MCF 10A (cell line): Measurements from ENCODE around the gene PKLR. TPM values are rescaled to one million over a fixed set of nuclear protein-coding genes. Genes with fewer than 3 reads are reported as not detected.

ENCODE experiments used
- BruUV-seq: library from RNA; stranded (reverse); fragments of 400-500 nt; replicated peaks from 2 replicates; lab custom pipeline; 2021; lab: Mats Ljungman, UMichigan
- CTCF ChIA-PET: fragments of 300-600 bp; sonication (Branson Sonifier 250); formaldehyde crosslinking; extraction: SDS; loops from one replicate; lab custom pipeline; 2021; ENCODE audit warnings: antibody characterized with exemption, inconsistent platforms; lab: Yijun Ruan, JAX
- POLR2A ChIA-PET: fragments of 300-600, 350-650 bp; sonication (Branson Sonifier 250); formaldehyde crosslinking; extraction: SDS; loops from one replicate; lab custom pipeline; 2020; ENCODE audit warnings: antibody characterized with exemption, inconsistent platforms; lab: Yijun Ruan, JAX
- DNase-seq: peaks from one replicate; pipeline ENCODE4 v3.0.0-alpha.2; 2018; ENCODE audit not compliant: unreplicated experiment
- H3K27ac Mint-ChIP-seq: one replicate; pipeline ENCODE4 v1.8.0; 2022; ENCODE audit warnings: mild to moderate bottlenecking, low read depth, mixed read lengths; ENCODE audit not compliant: unreplicated experiment
- H3K27me3 Mint-ChIP-seq: one replicate; pipeline ENCODE4 v1.8.0; 2022; ENCODE audit warnings: mixed read lengths; ENCODE audit not compliant: insufficient read depth, unreplicated experiment
- H3K36me3 Mint-ChIP-seq: one replicate; pipeline ENCODE4 v1.8.0; 2022; ENCODE audit warnings: mild to moderate bottlenecking, moderate library complexity, mixed read lengths; ENCODE audit not compliant: insufficient read depth, unreplicated experiment
- H3K4me1 Mint-ChIP-seq: one replicate; pipeline ENCODE4 v1.8.0; 2022; ENCODE audit warnings: mixed read lengths; ENCODE audit not compliant: insufficient read depth, unreplicated experiment
- H3K4me3 Mint-ChIP-seq: one replicate; pipeline ENCODE4 v1.8.0; 2022; ENCODE audit warnings: mild to moderate bottlenecking, moderate library complexity, mixed read lengths; ENCODE audit not compliant: unreplicated experiment
- H3K9me3 Mint-ChIP-seq: one replicate; pipeline ENCODE4 v1.8.0; 2022; ENCODE audit warnings: mixed read lengths; ENCODE audit not compliant: unreplicated experiment
- CTCF ChIP-seq: fragments of 200-600 bp; IDR thresholded peaks from one replicate; pipeline ENCODE4 v1.8.0; 2022; ENCODE audit warnings: antibody characterized with exemption, mild to moderate bottlenecking; ENCODE audit not compliant: unreplicated experiment
- intact Hi-C: fragments of 100-400 bp; cut with micrococcal nuclease; formaldehyde crosslinking; loops from 2 replicates; pipeline ENCODE4 v1.14.1; 2022
- total RNA-seq: library from RNA; stranded (reverse); gene quantifications from 2 replicates; pipeline ENCODE4 v1.2.3, GENCODE V29; 2022

Gene PKLR
- total RNA-seq, 1 experiment from 2014 or later: not detected

DNA sequence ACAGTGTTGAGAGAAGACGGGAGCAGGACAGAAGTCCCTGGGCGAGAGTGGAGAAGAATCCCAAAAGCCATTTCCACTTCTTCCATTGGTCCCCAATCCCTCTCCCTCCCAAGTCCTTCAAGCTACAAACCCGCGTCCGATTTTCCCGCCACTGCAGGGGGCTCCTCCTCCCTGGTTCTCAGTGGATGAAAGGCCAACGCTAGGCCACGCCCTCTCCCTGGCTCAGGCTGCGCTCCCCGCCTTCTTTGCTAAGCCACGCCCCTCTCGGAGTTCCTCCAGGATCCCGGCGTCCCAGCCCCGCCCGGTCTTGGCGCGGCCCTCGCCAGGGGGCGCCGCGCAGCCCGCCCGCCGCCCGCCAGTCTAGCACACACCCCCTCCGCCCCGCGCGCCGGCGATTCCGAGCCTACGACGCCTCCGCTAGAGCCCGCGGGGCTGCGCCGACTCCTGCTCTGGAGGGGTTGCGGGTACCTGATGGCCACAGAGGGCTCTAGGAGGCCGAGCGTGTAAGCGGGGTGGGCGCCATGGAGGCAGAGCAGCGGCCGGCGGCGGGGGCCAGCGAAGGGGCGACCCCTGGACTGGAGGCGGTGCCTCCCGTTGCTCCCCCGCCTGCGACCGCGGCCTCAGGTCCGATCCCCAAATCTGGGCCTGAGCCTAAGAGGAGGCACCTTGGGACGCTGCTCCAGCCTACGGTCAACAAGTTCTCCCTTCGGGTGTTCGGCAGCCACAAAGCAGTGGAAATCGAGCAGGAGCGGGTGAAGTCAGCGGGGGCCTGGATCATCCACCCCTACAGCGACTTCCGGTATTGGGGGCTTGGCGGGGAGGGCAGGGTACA, 24.0 kb downstream of the PKLR start, which contains the start of gene HCN3:
Gene HCN3, plus strand, starts transcription at position 394 of the 832 bp plus-strand sequence. Its CDS starts 128 bp downstream, at position 522.
- Mint-ChIP-seq H3K27me3 (no peaks in the 10 kb centered on the region), H3K4me1 (peaks cover 18% of the 10 kb centered on the region), H3K27ac (no peak within 1 kb of the TSS), H3K4me3 (peak within 1 kb of the TSS; percentile 72), H3K36me3 (peaks cover 9% of the 10 kb centered on the region), H3K9me3 (no peaks in the 10 kb centered on the region)
- peak; percentile 98 for DNase-seq
- TF ChIP-seq CTCF: peak; percentile 90
- ChIA-PET CTCF (interaction anchor here (0.5 to 14.5 kb wide), 24 partner anchors 10 to 1000 kb away, joined by 3 to 238 read pairs (median 4); partner anchors contain the start of genes ENTREP3 and RUSC1), POLR2A (interaction anchor here (0.6 to 3.0 kb wide), 16 partner anchors 11 to 616 kb away, joined by 3 to 21 read pairs (median 4); partner anchors contain the start of genes ENTREP3, FDPS and SCAMP3)
- intact Hi-C loops: loop anchor here (1.0 to 2.0 kb wide), 5 partner anchors 31 to 371 kb away; partner anchors contain the start of gene FDPS
- BruUV-seq: no TSS peak

DNA sequence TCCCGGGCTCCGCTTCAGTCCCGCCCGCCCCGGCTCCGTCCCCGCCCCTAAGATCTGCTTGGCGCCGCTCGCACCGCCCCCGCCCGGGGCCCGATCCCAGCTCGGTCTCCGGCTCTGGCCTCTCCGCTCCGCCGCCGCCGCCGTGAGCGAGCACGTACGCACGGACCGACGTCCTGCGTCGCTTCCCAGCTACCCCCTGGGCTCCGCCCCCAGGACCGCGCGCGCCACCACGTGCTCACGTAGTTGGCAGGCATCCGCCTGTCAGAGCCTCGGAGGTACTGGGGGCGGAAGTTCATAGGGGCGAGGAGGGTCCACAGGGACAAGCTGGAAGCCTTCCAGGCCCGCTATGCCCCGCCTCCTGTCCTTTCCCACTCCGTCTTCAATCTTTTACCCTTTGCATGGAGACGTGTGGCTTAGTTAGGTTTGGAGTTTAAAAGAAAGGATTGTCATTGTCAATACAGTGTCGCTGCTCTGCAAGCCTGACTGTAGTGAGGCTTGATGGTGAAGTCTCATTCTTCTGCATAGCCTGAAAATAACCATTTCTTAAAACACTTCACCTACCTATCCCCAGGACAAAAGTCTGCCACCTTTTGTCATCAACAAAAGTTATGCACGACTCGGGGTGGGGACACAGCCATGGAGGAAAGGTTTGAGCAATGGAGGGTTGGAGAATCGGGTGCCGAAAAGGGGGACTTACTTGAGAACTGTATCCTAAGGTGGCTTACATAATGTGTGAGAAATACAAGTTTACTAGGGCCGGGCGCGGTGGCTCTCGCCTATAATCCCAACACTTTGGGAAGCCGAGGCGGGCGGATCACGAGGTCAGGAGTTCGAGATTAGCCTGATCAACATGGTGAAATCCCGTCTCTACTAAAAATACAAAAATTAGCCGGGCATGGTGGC, 27.6 kb downstream of the PKLR start, which contains the start of gene CLK2:
Gene CLK2, minus strand, starts transcription at position 162 of the 903 bp plus-strand sequence. CDS start 2,527 bp downstream, outside the sequence.
- BruUV-seq: TSS peak; percentile 57
- TF ChIP-seq CTCF: no peak
- intact Hi-C loops: no loop called here
- Mint-ChIP-seq H3K9me3 (no peaks in the 10 kb centered on the region), H3K27me3 (no peaks in the 10 kb centered on the region), H3K36me3 (peaks cover 46% of the 10 kb centered on the region), H3K4me3 (peak within 1 kb of the TSS; percentile 85), H3K4me1 (peaks cover 16% of the 10 kb centered on the region), H3K27ac (peak within 1 kb of the TSS; percentile 29)
- ChIA-PET POLR2A (interaction anchor here (0.5 to 5.6 kb wide), 26 partner anchors 11 to 835 kb away, joined by 3 to 98 read pairs (median 4); partner anchors contain the start of genes ENTREP3, FDPS, SCAMP3 and SHC1), CTCF (interaction anchor here (0.6 to 14.5 kb wide), 8 partner anchors 12 to 840 kb away, joined by 3 to 238 read pairs (median 4); partner anchors contain the start of genes ENTREP3 and SCAMP3)
- DNase-seq: peak; percentile 97

DNA sequence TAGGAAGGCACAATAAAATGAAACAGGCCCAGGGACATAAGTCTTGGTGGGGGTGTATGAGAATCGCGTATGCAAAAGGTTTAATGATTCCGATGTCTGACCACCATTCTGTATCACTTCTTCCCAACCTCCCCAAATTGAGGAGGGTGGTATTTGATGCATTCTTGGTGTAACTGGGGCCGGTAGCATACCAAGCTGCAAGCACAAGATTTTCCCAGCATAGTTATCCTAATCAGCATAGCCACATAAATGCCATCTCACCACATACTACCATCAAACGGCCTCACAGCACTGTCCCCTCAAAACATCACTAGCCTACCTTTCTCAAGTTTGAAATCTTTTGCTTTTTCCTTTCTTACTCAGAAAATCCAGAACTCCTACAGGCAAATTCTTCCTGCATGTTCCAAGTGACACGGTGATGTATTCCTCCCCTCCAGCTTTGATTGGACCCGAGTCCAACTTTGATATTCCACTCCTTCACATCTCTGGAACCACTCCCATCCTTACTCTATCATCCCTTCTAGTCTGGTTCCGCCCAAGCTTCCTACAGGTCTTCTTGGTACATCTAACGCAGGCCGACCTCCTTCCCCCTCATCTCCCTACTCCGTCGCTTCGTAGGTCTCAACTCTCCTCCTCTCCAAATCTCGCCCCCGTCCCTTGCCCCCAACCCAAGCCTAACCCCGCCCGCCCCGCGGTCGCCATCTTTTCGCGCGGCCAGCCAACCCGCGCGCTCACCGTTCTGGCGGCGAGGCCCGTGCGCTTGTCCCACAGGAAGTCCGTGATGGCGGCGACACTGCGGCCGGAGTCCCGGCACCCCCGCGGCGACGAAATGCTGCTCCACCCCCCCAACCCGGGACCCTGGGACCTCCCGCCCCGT, 28.5 kb downstream of the PKLR start:
- no peaks in the 10 kb centered on the region for H3K27me3 Mint-ChIP-seq
- H3K4me3 Mint-ChIP-seq: peak overlapping the region; percentile 85
- peaks cover 14% of the 10 kb centered on the region for H3K4me1 Mint-ChIP-seq
- H3K27ac Mint-ChIP-seq: peak overlapping the region; percentile 29
- TSS peak; percentile 54 for BruUV-seq
- intact Hi-C loops: no loop called here
- no peak for TF ChIP-seq CTCF
- DNase-seq: peak; percentile 56
- ChIA-PET CTCF (interaction anchor here (0.6 to 14.5 kb wide), 8 partner anchors 11 to 841 kb away, joined by 3 to 238 read pairs (median 4); partner anchors contain the start of genes ENTREP3 and SCAMP3), POLR2A (interaction anchor here (0.6 to 5.6 kb wide), 26 partner anchors 10 to 1010 kb away, joined by 3 to 98 read pairs (median 4); partner anchors contain the start of genes ENTREP3, FDPS, RUSC1 and SCAMP3)
- no peaks in the 10 kb centered on the region for H3K9me3 Mint-ChIP-seq
- peaks cover 55% of the 10 kb centered on the region for H3K36me3 Mint-ChIP-seq
